ENCODE data around the gene FGF22. TPM values are rescaled to one million over a fixed set of nuclear protein-coding genes. Genes with fewer than 3 reads are reported as not detected.

FGF22 gene
- total and polyA plus RNA-seq, 4 donors: 0.08 TPM; not detected in 3

GRCh38 chr19:680287-681028 is 40.8 kb downstream of the FGF22 start:
- H3K9ac ChIP-seq (ENCODE audit: low read depth in 1 of 2, low read length in 2 of 2): peak overlapping the region; percentile 10 to 47
- peak overlapping the region; percentile 74 to 88 for H3K27ac ChIP-seq (ENCODE audit: low read depth in 1 of 2, low read length in 2 of 2)
- no peaks in the 10 kb centered on the region for H3K36me3 ChIP-seq (ENCODE audit: control insufficient read depth in 4 of 4, insufficient read depth in 3 of 4, low read depth in 1 of 4, low read length in 3 of 4)
- H3K4me1 ChIP-seq (ENCODE audit: control insufficient read depth in 4 of 4, insufficient read depth in 4 of 4, low read length in 3 of 4): peaks cover 2 to 15% (median 6%) of the 10 kb centered on the region in 4 donors
- TF ChIP-seq YY1 (IDR thresholded peaks at IDR 0.05) (no peak), EGR1 (IDR thresholded peaks at IDR 0.05; ENCODE audit: low read depth in 2 of 2) (peak; percentile 14 to 59), CTCF (IDR thresholded peaks at IDR 0.05; ENCODE audit: low read depth, low read length, missing input control) (peak; percentile 42), SP1 (IDR thresholded peaks at IDR 0.05) (peak; percentile 52), REST (IDR thresholded peaks at IDR 0.05) (peak; percentile 13), RXRA (IDR thresholded peaks at IDR 0.05) (peak; percentile 33 to 37), NR2F2 (IDR thresholded peaks at IDR 0.05) (no peak)
- 1% methylated on average over 70 of the region's 70 CpGs for WGBS
- peak overlapping the region; percentile 1 to 94 (median 72) for H3K4me3 ChIP-seq (ENCODE audit: low read depth in 1 of 3, low read length in 3 of 3)
- peak; percentile 100 for DNase-seq (ENCODE audit: low spot score)
- peaks cover 0 to 2% (median 0%) of the 10 kb centered on the region in 4 donors for H3K27me3 ChIP-seq (ENCODE audit: control insufficient read depth in 4 of 4, insufficient read depth in 4 of 4, low read length in 3 of 4)
- no peaks in the 10 kb centered on the region for H3K9me3 ChIP-seq (ENCODE audit: control insufficient read depth in 4 of 4, low read length in 3 of 4)

- peaks cover 2 to 10% (median 6%) of the 10 kb centered on the region in 4 donors for H3K4me1 ChIP-seq (ENCODE audit: control insufficient read depth in 4 of 4, insufficient read depth in 4 of 4, low read length in 3 of 4)
- peaks cover 0 to 2% (median 0%) of the 10 kb centered on the region in 4 donors for H3K27me3 ChIP-seq (ENCODE audit: control insufficient read depth in 4 of 4, insufficient read depth in 4 of 4, low read length in 3 of 4)
- no peaks in the 10 kb centered on the region for H3K9me3 ChIP-seq (ENCODE audit: control insufficient read depth in 4 of 4, low read length in 3 of 4)
- peak overlapping the region; percentile 74 to 88 for H3K27ac ChIP-seq (ENCODE audit: low read depth in 1 of 2, low read length in 2 of 2)
- TF ChIP-seq YY1 (IDR thresholded peaks at IDR 0.05) (no peak), TAF1 (conservative IDR thresholded peaks at IDR 0.05) (no peak), REST (IDR thresholded peaks at IDR 0.05) (no peak), HNF4A (conservative IDR thresholded peaks at IDR 0.05) (no peak), CTCF (IDR thresholded peaks at IDR 0.05; ENCODE audit: low read depth, low read length, missing input control) (no peak)
- no peak for DNase-seq (ENCODE audit: low spot score)
- H3K9ac ChIP-seq (ENCODE audit: low read depth in 1 of 2, low read length in 2 of 2): no peak overlapping the region
- 69% methylated on average over 54 of the region's 54 CpGs for WGBS
- H3K4me3 ChIP-seq (ENCODE audit: low read depth in 1 of 3, low read length in 3 of 3): no peak overlapping the region
- H3K36me3 ChIP-seq (ENCODE audit: control insufficient read depth in 4 of 4, insufficient read depth in 3 of 4, low read depth in 1 of 4, low read length in 3 of 4): no peaks in the 10 kb centered on the region
Observed at GRCh38 chr19:681029-682019, 41.6 kb downstream of the FGF22 start.

All from liver (tissue), 9 donors.